NB4 (cell line): ENCODE measurements around the gene CHD2.

Experiments
- CTCF ChIP-seq: IDR thresholded peaks from one replicate; pipeline ENCODE4 v1.5.1; 2012; ENCODE audit warnings: low read depth, low read length
- MAX ChIP-seq: IDR thresholded peaks from 2 replicates; pipeline ENCODE4 v1.6.1; 2011; ENCODE audit warnings: low read depth, low read length
- MYC ChIP-seq: IDR thresholded peaks from 2 replicates; pipeline ENCODE4 v1.6.1; 2011; ENCODE audit warnings: low read depth, low read length
- POLR2A ChIP-seq: IDR thresholded peaks from 2 replicates; pipeline ENCODE4 v1.6.1; 2011; ENCODE audit warnings: mild to moderate bottlenecking; ENCODE audit not compliant: insufficient read length; ENCODE audit errors: extremely low read depth

- TF ChIP-seq POLR2A = no peak
- TF ChIP-seq CTCF = no peak
- no peak for TF ChIP-seq MAX
- TF ChIP-seq MYC = no peak
Observed at GRCh38 chr15:92944946-92945521, 44.9 kb downstream of the CHD2 start.
